Stimulated activated CD8-positive, alpha-beta memory T cell treated with anti-CD3 and anti-CD28 coated beads, Interleukin-4, amount 100 ng/mL, for 48 hours (primary cell): ENCODE results near the gene STX2.
"Not testable (repeated sequence)": the region's sequence is repeated elsewhere in the genome, so short reads cannot be mapped to it uniquely, and the experiment has no call there.

Experiments
- DNase-seq: peaks from one replicate; pipeline ENCODE4 v3.0.0-alpha.2; 2020

Gene STX2

GRCh38 chr12:130868412-130868811, 29.4 kb upstream of the STX2 start:
- DNase-seq, result no peak

- no peak for DNase-seq
Observed at GRCh38 chr12:130863298-130863697, 24.2 kb upstream of the STX2 start.

- not testable (repeated sequence) for DNase-seq
Observed at GRCh38 chr12:130862771-130863170, 23.7 kb upstream of the STX2 start.

GRCh38 chr12:130862161-130862560, 23.1 kb upstream of the STX2 start:
- no peak for DNase-seq

GRCh38 chr12:130860311-130860710, 21.3 kb upstream of the STX2 start:
- no peak for DNase-seq

- peak; percentile 19 for DNase-seq
Observed at GRCh38 chr12:130859161-130859560, 20.1 kb upstream of the STX2 start.

GRCh38 chr12:130858084-130858483, 19.0 kb upstream of the STX2 start:
- DNase-seq, result no peak

GRCh38 chr12:130856088-130856487, 17.0 kb upstream of the STX2 start:
- no peak for DNase-seq

GRCh38 chr12:130850418-130851021, 11.5 kb upstream of the STX2 start:
- DNase-seq, result no peak

- DNase-seq, result no peak
Observed at GRCh38 chr12:130849561-130850417, 10.7 kb upstream of the STX2 start.

- DNase-seq, result not testable (repeated sequence)
Observed at GRCh38 chr12:130848785-130849305, 9.8 kb upstream of the STX2 start.

GRCh38 chr12:130848105-130848504, 9.1 kb upstream of the STX2 start:
- DNase-seq, result not testable (repeated sequence)

GRCh38 chr12:130847112-130847511, 8.1 kb upstream of the STX2 start:
- DNase-seq, result no peak

GRCh38 chr12:130846369-130846768, 7.3 kb upstream of the STX2 start:
- no peak for DNase-seq

GRCh38 chr12:130839770-130840404, 837 bp upstream of the STX2 start:
- no peak for DNase-seq

GRCh38 chr12:130838284-130838950, 633 bp downstream of the STX2 start:
- peak; percentile 41 for DNase-seq

GRCh38 chr12:130835436-130835835, 3.6 kb downstream of the STX2 start:
- DNase-seq, result peak; percentile 5

GRCh38 chr12:130835011-130835410, 4.0 kb downstream of the STX2 start:
- peak; percentile 8 for DNase-seq

GRCh38 chr12:130832561-130833209, 6.4 kb downstream of the STX2 start:
- DNase-seq, result peak; percentile 26

GRCh38 chr12:130831876-130832405, 7.1 kb downstream of the STX2 start:
- DNase-seq, result peak; percentile 10

GRCh38 chr12:130831246-130831645, 7.8 kb downstream of the STX2 start:
- peak; percentile 3 for DNase-seq

- peak; percentile 8 for DNase-seq
Observed at GRCh38 chr12:130830246-130830551, 8.9 kb downstream of the STX2 start.
